ENCODE measurements around the gene DIP2C. TPM values are rescaled to one million over a fixed set of nuclear protein-coding genes. Genes with fewer than 3 reads are reported as not detected.
A peak's percentile ranks its signal among the peaks of the same experiment; 100 is the strongest.
"Not testable (repeated sequence)": the region's sequence is repeated elsewhere in the genome, so short reads cannot be mapped to it uniquely, and the experiment has no call there.

Gene DIP2C
- total and polyA plus RNA-seq, 2 experiments from 2014 or later = 9.1 to 15.8 TPM

GRCh38 chr10:682931-683447, 6.5 kb downstream of the DIP2C start:
- H3K27ac ChIP-seq = no peak overlapping the region
- no peaks in the 10 kb centered on the region for H3K36me3 ChIP-seq
- H3K4me1 ChIP-seq (ENCODE audit: low read depth) = peaks cover 7% of the 10 kb centered on the region
- no peak overlapping the region for H3K4me3 ChIP-seq
- TF ChIP-seq CTCF (IDR thresholded peaks at IDR 0.05; ENCODE audit: low read depth, low read length) = no peak
- no peaks in the 10 kb centered on the region for H3K9me3 ChIP-seq (ENCODE audit: low read depth)
- no peak for DNase-seq (ENCODE audit: low read depth in 1 of 2, low spot score in 1 of 2)
- no peaks in the 10 kb centered on the region for H3K27me3 ChIP-seq

GRCh38 chr10:681670-682318, 7.7 kb downstream of the DIP2C start:
- peaks cover 7% of the 10 kb centered on the region for H3K4me1 ChIP-seq (ENCODE audit: low read depth)
- TF ChIP-seq CTCF (IDR thresholded peaks at IDR 0.05; ENCODE audit: low read depth, low read length) = no peak
- no peaks in the 10 kb centered on the region for H3K9me3 ChIP-seq (ENCODE audit: low read depth)
- H3K4me3 ChIP-seq = no peak overlapping the region
- no peaks in the 10 kb centered on the region for H3K36me3 ChIP-seq
- H3K27ac ChIP-seq = no peak overlapping the region
- no peaks in the 10 kb centered on the region for H3K27me3 ChIP-seq
- DNase-seq (ENCODE audit: low read depth in 1 of 2, low spot score in 1 of 2) = no peak

- no peak overlapping the region for H3K4me3 ChIP-seq
- no peak for DNase-seq (ENCODE audit: low read depth in 1 of 2, low spot score in 1 of 2)
- H3K4me1 ChIP-seq (ENCODE audit: low read depth) = peaks cover 7% of the 10 kb centered on the region
- H3K9me3 ChIP-seq (ENCODE audit: low read depth) = no peaks in the 10 kb centered on the region
- no peak for TF ChIP-seq CTCF (IDR thresholded peaks at IDR 0.05; ENCODE audit: low read depth, low read length)
- H3K27ac ChIP-seq = no peak overlapping the region
- H3K27me3 ChIP-seq = no peaks in the 10 kb centered on the region
- H3K36me3 ChIP-seq = no peaks in the 10 kb centered on the region
These were observed 8.7 kb downstream of the DIP2C start for GRCh38 chr10:680745-681144.

DNA sequence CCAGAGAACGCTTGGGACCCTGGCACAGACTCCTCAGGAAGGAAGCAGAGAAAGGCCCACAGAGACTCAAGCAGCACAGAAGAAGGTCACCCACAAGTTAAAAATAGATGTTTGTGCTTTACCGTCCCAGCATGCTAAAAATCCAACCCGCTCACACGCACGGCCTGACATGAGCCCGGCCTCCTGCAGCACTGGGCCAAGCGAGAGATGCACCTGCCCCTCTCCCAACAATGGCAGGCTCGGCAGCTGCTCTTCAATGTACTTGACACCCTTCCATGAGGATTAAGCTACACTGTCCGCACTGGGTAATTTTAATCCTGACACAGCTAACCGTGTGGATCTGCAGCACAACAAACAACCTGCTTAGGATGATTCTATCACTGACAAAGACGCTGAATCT, 9.3 kb downstream of the DIP2C start:
- Histone ChIP-seq H3K36me3 (no peaks in the 10 kb centered on the region), H3K9me3 (ENCODE audit: low read depth) (no peaks in the 10 kb centered on the region), H3K4me1 (ENCODE audit: low read depth) (peaks cover 7% of the 10 kb centered on the region), H3K27ac (peak overlapping the region; percentile 4), H3K27me3 (no peaks in the 10 kb centered on the region), H3K4me3 (no peak overlapping the region)
- DNase-seq (ENCODE audit: low read depth in 1 of 2, low spot score in 1 of 2) = no peak
- no peak for TF ChIP-seq CTCF (IDR thresholded peaks at IDR 0.05; ENCODE audit: low read depth, low read length)

DNA sequence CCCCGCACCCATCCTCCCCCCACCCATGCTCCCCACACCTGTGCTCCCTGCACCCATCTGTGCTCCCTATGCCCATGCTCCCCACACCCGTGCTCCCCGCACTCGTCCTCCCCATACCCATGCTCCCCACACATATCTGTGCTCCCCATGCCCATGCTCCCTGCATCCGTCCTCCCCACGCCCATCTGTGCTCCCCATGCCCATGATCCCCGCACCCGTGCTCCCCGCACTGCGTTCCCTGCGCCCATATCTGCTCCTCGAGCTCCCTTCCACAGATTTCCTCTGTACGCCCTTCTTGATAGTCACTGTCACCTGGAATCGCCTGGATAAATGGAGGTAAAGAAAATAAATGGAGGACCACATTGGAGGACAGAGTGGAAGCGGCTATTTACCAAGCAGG, 9.9 kb downstream of the DIP2C start:
- Histone ChIP-seq H3K4me3 (no peak overlapping the region), H3K9me3 (ENCODE audit: low read depth) (no peaks in the 10 kb centered on the region), H3K4me1 (ENCODE audit: low read depth) (peaks cover 7% of the 10 kb centered on the region), H3K27me3 (no peaks in the 10 kb centered on the region), H3K36me3 (no peaks in the 10 kb centered on the region), H3K27ac (no peak overlapping the region)
- TF ChIP-seq CTCF (IDR thresholded peaks at IDR 0.05; ENCODE audit: low read depth, low read length) = no peak
- no peak for DNase-seq (ENCODE audit: low read depth in 1 of 2, low spot score in 1 of 2)

DNA sequence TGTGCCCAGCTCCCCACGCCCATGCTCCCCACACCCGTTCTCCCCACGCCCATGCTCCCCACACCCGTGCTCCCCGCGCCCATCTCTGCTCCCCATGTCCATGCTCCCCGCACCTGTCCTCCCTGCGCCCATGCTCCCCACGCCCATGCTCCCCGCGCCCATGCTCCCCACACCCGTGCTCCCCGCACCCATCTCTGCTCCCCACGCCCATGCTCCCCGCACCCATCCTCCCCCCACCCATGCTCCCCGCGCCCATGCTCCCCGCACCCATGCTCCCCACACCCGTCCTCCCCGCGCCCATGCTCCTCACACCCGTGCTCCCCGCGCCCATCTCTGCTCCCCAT, 10.8 kb downstream of the DIP2C start:
- H3K27me3 ChIP-seq; DNase-seq (ENCODE audit: low read depth in 1 of 2, low spot score in 1 of 2); H3K9me3 ChIP-seq (ENCODE audit: low read depth); H3K4me3 ChIP-seq; H3K4me1 ChIP-seq (ENCODE audit: low read depth); H3K36me3 ChIP-seq; H3K27ac ChIP-seq: not testable (repeated sequence)
